ENCODE data around the gene CABLES2.

The CABLES2 gene

DNA sequence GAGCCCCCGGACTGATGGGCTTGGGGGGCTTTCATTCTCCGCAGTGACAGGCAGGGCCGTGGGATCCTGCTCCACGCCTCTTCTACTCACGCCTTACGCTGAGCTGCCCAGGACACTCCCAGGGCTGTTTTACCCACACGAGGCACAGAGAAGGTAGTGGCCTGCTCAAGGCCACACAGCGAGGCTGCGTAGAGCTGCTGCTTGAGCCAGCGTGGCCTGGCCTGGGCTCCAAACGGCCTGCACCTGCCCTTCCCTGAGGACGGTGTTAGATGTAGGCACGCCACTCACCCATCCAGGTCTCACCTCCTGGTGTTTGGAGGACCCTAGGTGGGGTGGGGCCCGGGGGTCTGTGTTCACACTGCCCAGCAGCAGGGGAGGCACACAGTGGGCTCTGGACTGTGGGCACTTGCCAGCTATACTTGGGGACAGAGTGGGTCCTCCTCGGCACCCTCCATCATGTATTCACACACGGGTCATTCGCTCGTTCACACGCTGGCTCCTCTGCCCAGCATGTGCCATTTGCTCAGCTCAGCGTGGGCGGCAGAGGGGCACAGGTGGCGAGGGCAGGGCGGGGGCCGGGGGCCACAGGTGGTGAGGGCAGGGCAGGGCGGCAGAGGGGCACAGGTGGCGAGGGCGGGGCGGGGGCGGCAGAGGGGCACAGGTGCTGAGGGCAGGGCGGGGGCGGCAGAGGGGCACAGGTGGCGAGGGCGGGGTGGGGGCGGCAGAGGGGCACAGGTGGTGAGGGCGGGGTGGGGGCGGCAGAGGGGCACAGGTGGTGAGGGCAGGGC lies 38.7 kb upstream of the CABLES2 start:
- TF ChIP-seq, protein P1, sequence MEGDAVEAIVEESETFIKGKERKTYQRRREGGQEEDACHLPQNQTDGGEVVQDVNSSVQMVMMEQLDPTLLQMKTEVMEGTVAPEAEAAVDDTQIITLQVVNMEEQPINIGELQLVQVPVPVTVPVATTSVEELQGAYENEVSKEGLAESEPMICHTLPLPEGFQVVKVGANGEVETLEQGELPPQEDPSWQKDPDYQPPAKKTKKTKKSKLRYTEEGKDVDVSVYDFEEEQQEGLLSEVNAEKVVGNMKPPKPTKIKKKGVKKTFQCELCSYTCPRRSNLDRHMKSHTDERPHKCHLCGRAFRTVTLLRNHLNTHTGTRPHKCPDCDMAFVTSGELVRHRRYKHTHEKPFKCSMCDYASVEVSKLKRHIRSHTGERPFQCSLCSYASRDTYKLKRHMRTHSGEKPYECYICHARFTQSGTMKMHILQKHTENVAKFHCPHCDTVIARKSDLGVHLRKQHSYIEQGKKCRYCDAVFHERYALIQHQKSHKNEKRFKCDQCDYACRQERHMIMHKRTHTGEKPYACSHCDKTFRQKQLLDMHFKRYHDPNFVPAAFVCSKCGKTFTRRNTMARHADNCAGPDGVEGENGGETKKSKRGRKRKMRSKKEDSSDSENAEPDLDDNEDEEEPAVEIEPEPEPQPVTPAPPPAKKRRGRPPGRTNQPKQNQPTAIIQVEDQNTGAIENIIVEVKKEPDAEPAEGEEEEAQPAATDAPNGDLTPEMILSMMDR (IDR thresholded peaks at IDR 0.05; ENCODE audit: low read depth, low read length): no peak
- no peak for DNase-seq (ENCODE audit: extremely low read depth, low read depth)

DNA sequence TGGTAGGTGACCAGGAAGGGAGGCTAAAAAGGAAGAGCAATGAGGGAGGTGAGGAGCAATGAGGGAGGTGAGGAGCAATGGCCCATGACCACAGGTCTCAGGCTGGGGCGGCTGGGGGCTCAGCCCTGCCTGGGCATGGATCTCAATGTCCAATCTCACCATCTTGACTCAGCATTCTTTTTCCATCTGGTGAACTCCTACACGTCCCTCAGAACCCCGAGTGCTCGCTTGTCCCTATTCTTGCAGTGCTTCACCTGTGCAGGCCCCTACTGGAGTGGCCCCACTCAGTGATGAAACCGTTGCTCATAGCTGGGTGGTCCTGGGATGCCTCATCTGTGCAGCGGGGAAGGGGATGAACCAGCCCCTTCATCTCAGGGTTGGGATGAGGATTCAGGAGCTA lies 37.2 kb upstream of the CABLES2 start:
- no peak for DNase-seq (ENCODE audit: extremely low read depth, low read depth)
- TF ChIP-seq, protein P1 (IDR thresholded peaks at IDR 0.05; ENCODE audit: low read depth, low read length): no peak

DNA sequence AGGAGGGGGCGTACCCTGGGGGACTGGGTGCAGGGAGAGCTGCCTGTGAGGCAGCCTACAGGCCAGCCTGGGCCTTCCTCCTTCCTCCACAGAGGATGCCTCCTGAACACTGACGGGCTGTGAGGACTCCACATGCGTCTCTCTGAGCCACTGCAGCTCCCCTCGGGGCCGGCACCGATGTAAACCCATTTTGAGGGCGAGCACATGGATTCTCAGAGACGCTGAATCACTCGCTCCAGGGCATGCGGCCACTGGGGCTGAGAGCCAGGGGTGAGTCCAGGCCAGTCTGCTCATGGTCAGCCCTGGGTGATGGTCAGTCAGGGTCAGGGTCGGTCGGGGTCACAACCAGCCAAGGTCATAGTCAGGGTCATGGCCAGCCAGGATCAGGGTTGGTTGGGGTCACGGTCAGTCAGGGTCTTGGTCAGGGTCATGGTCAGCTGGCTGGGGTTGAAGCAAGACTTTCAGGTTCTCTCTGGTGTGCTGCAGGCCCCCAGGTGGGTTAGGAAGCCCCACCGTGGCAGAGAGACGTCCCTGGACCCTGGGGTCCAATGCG lies 35.0 kb upstream of the CABLES2 start:
- no peak for DNase-seq (ENCODE audit: extremely low read depth, low read depth)
- TF ChIP-seq, protein P1 (IDR thresholded peaks at IDR 0.05; ENCODE audit: low read depth, low read length): no peak

DNA sequence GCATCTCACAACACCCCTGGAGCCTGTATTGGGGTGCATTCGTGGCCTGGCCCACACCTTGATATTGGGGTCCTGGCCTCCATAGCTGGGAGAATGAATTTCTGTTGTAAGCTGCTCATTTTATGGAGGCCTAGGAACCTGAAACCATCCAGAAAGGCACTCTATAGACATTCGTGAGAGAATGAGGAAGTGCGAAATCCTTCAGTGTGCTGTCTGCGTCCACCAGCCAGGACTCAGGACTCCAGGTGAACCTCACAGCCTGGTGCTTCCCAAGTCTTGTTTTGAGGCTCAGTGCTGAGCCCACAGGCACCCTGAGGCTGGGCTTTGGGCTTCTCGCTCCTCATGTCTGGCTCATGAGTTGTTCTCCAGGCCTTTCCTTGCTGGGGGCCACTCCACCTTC lies 32.1 kb upstream of the CABLES2 start:
- no peak for DNase-seq (ENCODE audit: extremely low read depth, low read depth)
- TF ChIP-seq, protein P1 (IDR thresholded peaks at IDR 0.05; ENCODE audit: low read depth, low read length): no peak

DNA sequence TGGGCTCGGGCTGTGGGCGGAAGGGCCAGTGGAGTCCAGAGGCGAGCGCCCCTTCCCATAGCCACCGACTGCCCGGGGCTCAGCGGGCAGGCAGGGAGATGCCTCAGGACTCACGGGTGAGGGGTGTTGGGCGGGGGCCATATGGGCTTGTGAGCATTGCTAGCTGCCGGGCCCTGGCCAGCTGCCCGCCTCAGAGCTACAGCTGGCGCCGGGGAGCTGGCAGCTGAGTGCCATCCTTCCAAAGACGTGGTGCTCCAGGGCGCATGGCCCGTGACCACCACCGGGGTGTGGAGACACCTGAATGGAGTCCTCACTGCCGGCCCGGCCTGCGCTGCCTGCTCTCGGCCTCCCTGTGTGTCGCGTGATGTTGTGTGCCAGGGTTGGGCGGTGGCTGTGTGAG lies 30.8 kb upstream of the CABLES2 start:
- no peak for DNase-seq (ENCODE audit: extremely low read depth, low read depth)
- TF ChIP-seq, protein P1 (IDR thresholded peaks at IDR 0.05; ENCODE audit: low read depth, low read length): no peak

DNA sequence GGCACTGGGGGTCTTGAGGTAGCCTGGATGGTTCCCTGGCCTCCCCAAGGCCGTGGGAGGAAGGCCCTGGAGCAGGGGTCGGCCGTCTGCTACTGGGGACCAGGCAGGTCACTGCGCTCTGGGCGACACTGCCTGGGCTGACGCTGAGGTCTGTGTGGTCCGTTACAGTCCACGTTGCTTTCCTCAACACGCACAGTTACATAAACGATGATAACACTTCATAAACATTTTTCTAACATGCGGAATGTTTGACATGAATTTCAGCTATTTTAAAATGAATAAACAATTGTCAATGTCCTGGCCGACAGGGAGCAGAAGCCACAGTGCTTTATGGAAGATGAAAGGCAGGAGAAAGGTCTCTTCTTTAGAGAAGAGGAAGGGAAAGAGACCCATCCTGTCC lies 30.4 kb upstream of the CABLES2 start:
- TF ChIP-seq, protein P1 (IDR thresholded peaks at IDR 0.05; ENCODE audit: low read depth, low read length): no peak
- no peak for DNase-seq (ENCODE audit: extremely low read depth, low read depth)

DNA sequence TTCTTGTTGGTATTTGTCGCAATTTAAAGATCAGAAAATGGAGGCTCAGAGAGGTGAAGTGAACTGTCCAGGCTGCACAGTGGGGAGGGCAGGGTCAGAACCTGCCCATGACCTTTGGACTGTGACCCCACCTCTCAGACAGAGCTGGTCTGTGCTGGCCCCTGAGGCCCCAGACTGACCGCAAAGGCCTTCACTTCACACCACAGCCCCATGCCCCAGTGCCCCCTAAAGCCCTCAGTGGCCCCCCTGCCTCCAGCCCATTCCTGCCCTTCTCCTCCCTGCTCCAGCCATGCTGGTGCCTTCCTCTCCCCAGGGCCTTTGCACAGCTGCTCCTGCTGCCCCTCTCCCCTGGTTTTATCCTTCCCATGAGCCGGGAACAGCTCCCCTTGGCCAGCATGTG lies 29.6 kb upstream of the CABLES2 start:
- no peak for DNase-seq (ENCODE audit: extremely low read depth, low read depth)
- TF ChIP-seq, protein P1 (IDR thresholded peaks at IDR 0.05; ENCODE audit: low read depth, low read length): no peak

Measured in AG09319 (cell line).